GM23338 (cell line): ENCODE data around the gene TIGD7. TPM values are rescaled to one million over a fixed set of nuclear protein-coding genes. Genes with fewer than 3 reads are reported as not detected.

Source experiments
- ATAC-seq: fragments of 200-7000 bp; cut with Tn5 transposase; 3 replicates; pipeline ENCODE4 v1.9.1; 2020
- DNase-seq: peaks from one replicate; pipeline ENCODE4 v3.0.0-alpha.2; 2015; ENCODE audit warnings: low spot score
- H2AFZ ChIP-seq: fragments of 200-600 bp; sonication (generic); 2 replicates; pipeline ENCODE4 v1.8.0; 2016; ENCODE audit warnings: antibody characterized with exemption, mild to moderate bottlenecking, moderate library complexity
- H3F3A ChIP-seq: fragments of 200-600 bp; sonication (generic); replicated peaks from 2 replicates; pipeline ENCODE4 v1.8.0; 2017; ENCODE audit warnings: antibody characterized with exemption, mixed run types, low read depth
- H3K27ac ChIP-seq: fragments of 200-600 bp; sonication (generic); 2 replicates; pipeline ENCODE4 v1.6.1; 2016; ENCODE audit warnings: low read depth
- H3K27me3 ChIP-seq: fragments of 200-600 bp; sonication (generic); 2 replicates; pipeline ENCODE4 v1.8.0; 2016; ENCODE audit warnings: mild to moderate bottlenecking, mixed run types, moderate library complexity; ENCODE audit not compliant: insufficient read depth
- H3K36me3 ChIP-seq: fragments of 200-600 bp; sonication (generic); 2 replicates; pipeline ENCODE4 v1.8.0; 2016; ENCODE audit warnings: mild to moderate bottlenecking; ENCODE audit not compliant: insufficient read depth
- H3K4me1 ChIP-seq: fragments of 200-600 bp; sonication (generic); 2 replicates; pipeline ENCODE4 v1.8.0; 2016; ENCODE audit warnings: mild to moderate bottlenecking, moderate library complexity; ENCODE audit not compliant: insufficient read depth
- H3K4me2 ChIP-seq: fragments of 200-600 bp; sonication (generic); 2 replicates; pipeline ENCODE4 v1.7.1; 2017; ENCODE audit warnings: mixed run types
- H3K4me3 ChIP-seq: fragments of 200-600 bp; sonication (generic); 2 replicates; pipeline ENCODE4 v1.6.1; 2016; ENCODE audit warnings: mixed run types
- H3K79me2 ChIP-seq: fragments of 200-600 bp; sonication (generic); replicated peaks from 2 replicates; pipeline ENCODE4 v1.8.0; 2017; ENCODE audit warnings: mild to moderate bottlenecking; ENCODE audit not compliant: insufficient read depth
- H3K9me2 ChIP-seq: fragments of 200-600 bp; sonication (generic); 2 replicates; pipeline ENCODE4 v1.8.0; 2017; ENCODE audit not compliant: insufficient read depth
- H4K20me1 ChIP-seq: fragments of 200-600 bp; sonication (generic); replicated peaks from 2 replicates; pipeline ENCODE4 v1.8.0; 2017; ENCODE audit warnings: mild to moderate bottlenecking; ENCODE audit not compliant: insufficient read depth
- H3K27ac Mint-ChIP-seq: 2 replicates; pipeline ENCODE4 v1.8.0; 2020; ENCODE audit warnings: inconsistent platforms, mild to moderate bottlenecking, moderate library complexity, mixed read lengths
- H3K27me3 Mint-ChIP-seq: 3 replicates; pipeline ENCODE4 v1.8.0; 2022; ENCODE audit warnings: low read depth, mild to moderate bottlenecking, moderate library complexity, mixed read lengths, inconsistent platforms; ENCODE audit not compliant: insufficient read depth, poor library complexity
- H3K36me3 Mint-ChIP-seq: 3 replicates; pipeline ENCODE4 v1.8.0; 2021; ENCODE audit warnings: low read depth, mild to moderate bottlenecking, inconsistent platforms, moderate library complexity, mixed read lengths
- H3K4me1 Mint-ChIP-seq: 3 replicates; pipeline ENCODE4 v1.8.0; 2020; ENCODE audit warnings: mild to moderate bottlenecking, inconsistent platforms, mixed read lengths
- H3K4me3 Mint-ChIP-seq: 3 replicates; pipeline ENCODE4 v1.8.0; 2021; ENCODE audit warnings: moderate library complexity, mild to moderate bottlenecking, inconsistent platforms, mixed read lengths
- H3K9me3 Mint-ChIP-seq: 3 replicates; pipeline ENCODE4 v1.8.0; 2020; ENCODE audit warnings: moderate library complexity, mild to moderate bottlenecking, inconsistent platforms, mixed read lengths
- CREB1 ChIP-seq: fragments of 250-450 bp; sonication (Bioruptor Pico); IDR thresholded peaks from 2 replicates; pipeline ENCODE4 v1.5.0; 2020; ENCODE audit warnings: low read depth, mild to moderate bottlenecking, moderate library complexity
- ETS1 ChIP-seq: IDR thresholded peaks from 2 replicates; pipeline ENCODE4 v1.6.1; 2016; ENCODE audit warnings: antibody characterized with exemption
- EZH2 ChIP-seq: fragments of 200-600 bp; sonication (generic); IDR thresholded peaks from one replicate; pipeline ENCODE4 v1.8.0; 2017; ENCODE audit warnings: antibody characterized with exemption, mild to moderate bottlenecking, low read depth; ENCODE audit not compliant: unreplicated experiment
- EZH2phosphoT487 ChIP-seq: fragments of 200-600 bp; sonication (generic); IDR thresholded peaks from one replicate; pipeline ENCODE4 v1.8.1; 2018; ENCODE audit warnings: antibody characterized with exemption; ENCODE audit not compliant: unreplicated experiment
- JUNB ChIP-seq: IDR thresholded peaks from one replicate; pipeline ENCODE4 v1.6.1; 2016; ENCODE audit warnings: antibody characterized with exemption; ENCODE audit not compliant: unreplicated experiment
- NANOG ChIP-seq: IDR thresholded peaks from 2 replicates; pipeline ENCODE4 v1.6.1; 2016; ENCODE audit warnings: antibody characterized with exemption, borderline replicate concordance
- polyA plus RNA-seq: library from polyadenylated mRNA; unstranded; fragments of >200 nt; fragmentation: Nextera tagmentation; extraction: Ambion mirVana; gene quantifications from 2 replicates; pipeline ENCODE4 v1.2.1, GENCODE V29; 2016
- total RNA-seq: library from RNA; depleted of rRNA; stranded (reverse); fragments of >200 nt; shearing (Covaris generic); gene quantifications from 2 replicates; pipeline ENCODE4 v1.2.3, GENCODE V29; 2014
- TF ChIP-seq, protein P1 (sequence below), 2 experiments: fragments of 200-600 bp in 1 of 2; sonication (generic) in 1 of 2; conservative IDR thresholded peaks; 2 replicates each; pipeline versions ENCODE4 v1.5.1 to v1.6.1; 2016 to 2017; ENCODE audit warnings: antibody characterized with exemption in 2 of 2, low read depth in 2 of 2, mild to moderate bottlenecking in 2 of 2, moderate library complexity in 1 of 2
- TF ChIP-seq, protein P2 (sequence below): IDR thresholded peaks from one replicate; pipeline ENCODE4 v1.6.1; 2018; ENCODE audit warnings: antibody characterized with exemption; ENCODE audit not compliant: unreplicated experiment

The TIGD7 gene
- total and polyA plus RNA-seq, 2 experiments from 2014 or later: 3.9 to 8.0 TPM

DNA sequence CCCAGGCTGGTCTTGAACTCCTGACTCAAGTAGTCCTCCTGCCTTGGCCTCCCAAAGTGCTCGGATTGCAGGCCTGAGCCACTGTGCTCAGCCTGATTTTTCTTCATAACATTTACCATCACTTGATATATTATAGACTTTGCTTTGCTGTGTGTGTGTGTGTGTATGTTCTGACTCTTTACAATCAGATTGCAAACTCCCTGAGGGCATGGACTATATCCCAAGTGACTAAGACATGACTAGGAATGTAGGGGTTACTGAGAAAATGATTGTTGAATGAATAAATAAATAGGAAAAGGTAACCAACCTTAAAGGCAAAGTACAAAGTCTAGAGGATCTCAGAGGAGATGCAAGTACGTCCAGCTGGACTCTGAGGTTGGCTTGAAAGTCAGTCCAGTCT, 40.8 kb upstream of the TIGD7 start (continued):
- no peak for TF ChIP-seq EZH2phosphoT487
- TF ChIP-seq ETS1: no peak
- TF ChIP-seq, protein P1, sequence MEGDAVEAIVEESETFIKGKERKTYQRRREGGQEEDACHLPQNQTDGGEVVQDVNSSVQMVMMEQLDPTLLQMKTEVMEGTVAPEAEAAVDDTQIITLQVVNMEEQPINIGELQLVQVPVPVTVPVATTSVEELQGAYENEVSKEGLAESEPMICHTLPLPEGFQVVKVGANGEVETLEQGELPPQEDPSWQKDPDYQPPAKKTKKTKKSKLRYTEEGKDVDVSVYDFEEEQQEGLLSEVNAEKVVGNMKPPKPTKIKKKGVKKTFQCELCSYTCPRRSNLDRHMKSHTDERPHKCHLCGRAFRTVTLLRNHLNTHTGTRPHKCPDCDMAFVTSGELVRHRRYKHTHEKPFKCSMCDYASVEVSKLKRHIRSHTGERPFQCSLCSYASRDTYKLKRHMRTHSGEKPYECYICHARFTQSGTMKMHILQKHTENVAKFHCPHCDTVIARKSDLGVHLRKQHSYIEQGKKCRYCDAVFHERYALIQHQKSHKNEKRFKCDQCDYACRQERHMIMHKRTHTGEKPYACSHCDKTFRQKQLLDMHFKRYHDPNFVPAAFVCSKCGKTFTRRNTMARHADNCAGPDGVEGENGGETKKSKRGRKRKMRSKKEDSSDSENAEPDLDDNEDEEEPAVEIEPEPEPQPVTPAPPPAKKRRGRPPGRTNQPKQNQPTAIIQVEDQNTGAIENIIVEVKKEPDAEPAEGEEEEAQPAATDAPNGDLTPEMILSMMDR (conservative IDR thresholded peaks at IDR 0.05; ENCODE audit: low read depth in 2 of 2): no peak
- TF ChIP-seq, protein P2, sequence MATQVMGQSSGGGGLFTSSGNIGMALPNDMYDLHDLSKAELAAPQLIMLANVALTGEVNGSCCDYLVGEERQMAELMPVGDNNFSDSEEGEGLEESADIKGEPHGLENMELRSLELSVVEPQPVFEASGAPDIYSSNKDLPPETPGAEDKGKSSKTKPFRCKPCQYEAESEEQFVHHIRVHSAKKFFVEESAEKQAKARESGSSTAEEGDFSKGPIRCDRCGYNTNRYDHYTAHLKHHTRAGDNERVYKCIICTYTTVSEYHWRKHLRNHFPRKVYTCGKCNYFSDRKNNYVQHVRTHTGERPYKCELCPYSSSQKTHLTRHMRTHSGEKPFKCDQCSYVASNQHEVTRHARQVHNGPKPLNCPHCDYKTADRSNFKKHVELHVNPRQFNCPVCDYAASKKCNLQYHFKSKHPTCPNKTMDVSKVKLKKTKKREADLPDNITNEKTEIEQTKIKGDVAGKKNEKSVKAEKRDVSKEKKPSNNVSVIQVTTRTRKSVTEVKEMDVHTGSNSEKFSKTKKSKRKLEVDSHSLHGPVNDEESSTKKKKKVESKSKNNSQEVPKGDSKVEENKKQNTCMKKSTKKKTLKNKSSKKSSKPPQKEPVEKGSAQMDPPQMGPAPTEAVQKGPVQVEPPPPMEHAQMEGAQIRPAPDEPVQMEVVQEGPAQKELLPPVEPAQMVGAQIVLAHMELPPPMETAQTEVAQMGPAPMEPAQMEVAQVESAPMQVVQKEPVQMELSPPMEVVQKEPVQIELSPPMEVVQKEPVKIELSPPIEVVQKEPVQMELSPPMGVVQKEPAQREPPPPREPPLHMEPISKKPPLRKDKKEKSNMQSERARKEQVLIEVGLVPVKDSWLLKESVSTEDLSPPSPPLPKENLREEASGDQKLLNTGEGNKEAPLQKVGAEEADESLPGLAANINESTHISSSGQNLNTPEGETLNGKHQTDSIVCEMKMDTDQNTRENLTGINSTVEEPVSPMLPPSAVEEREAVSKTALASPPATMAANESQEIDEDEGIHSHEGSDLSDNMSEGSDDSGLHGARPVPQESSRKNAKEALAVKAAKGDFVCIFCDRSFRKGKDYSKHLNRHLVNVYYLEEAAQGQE: no peak
- TF ChIP-seq CREB1 (CRISPR knock-in tag): no peak
- no peak for TF ChIP-seq JUNB

DNA sequence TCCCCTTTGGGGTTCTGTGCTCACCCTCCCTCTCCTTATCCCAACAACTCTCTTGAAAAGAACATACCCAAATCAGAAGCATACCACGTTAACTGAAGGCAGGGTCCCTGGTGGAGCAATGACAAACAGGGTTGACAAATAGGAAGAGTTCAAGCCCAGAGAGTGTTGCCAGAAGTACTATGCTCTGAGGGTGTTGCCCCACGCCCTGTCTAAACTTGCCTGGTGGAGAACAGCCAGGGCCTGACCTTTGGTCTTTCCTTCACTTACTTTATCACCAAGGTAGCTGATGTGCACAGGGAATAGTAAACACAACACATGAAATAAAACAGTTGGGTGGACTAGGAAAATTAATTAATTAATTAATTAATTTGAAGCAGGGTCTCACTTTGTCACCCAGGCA, 23.4 kb upstream of the TIGD7 start:
- Histone ChIP-seq H3K79me2 (no peaks in the 10 kb centered on the region), H3K4me1 (no peaks in the 10 kb centered on the region), H3K27ac (no peak overlapping the region), H4K20me1 (no peaks in the 10 kb centered on the region), H3K4me2 (no peak overlapping the region), H3K4me3 (no peak overlapping the region), H3K9me2 (no peaks in the 10 kb centered on the region), H3K36me3 (no peaks in the 10 kb centered on the region), H3F3A (no peaks in the 10 kb centered on the region), H3K27me3 (no peaks in the 10 kb centered on the region), H2AFZ (no peak overlapping the region)
- Mint-ChIP-seq H3K27ac (no peak overlapping the region), H3K9me3 (peaks cover 61% of the 10 kb centered on the region), H3K27me3 (no peaks in the 10 kb centered on the region), H3K36me3 (peaks cover 3% of the 10 kb centered on the region; the same call in 2 of the 3 replicates), H3K4me1 (no peaks in the 10 kb centered on the region), H3K4me3 (no peak overlapping the region)
- no peak for ATAC-seq
- no peak for DNase-seq
- TF ChIP-seq NANOG (no peak), EZH2 (no peak), ETS1 (no peak)
- TF ChIP-seq, protein P1 (conservative IDR thresholded peaks at IDR 0.05; ENCODE audit: low read depth in 2 of 2): no peak
- TF ChIP-seq, protein P2: no peak
